Activated CD4-positive, alpha-beta T cell treated with anti-CD3 and anti-CD28 coated beads, Interleukin-2, amount 10 ng/mL, durations not matched to agents 7 days and 5 days (primary cell): ENCODE data around the gene CCDC93. TPM values are rescaled to one million over a fixed set of nuclear protein-coding genes. Genes with fewer than 3 reads are reported as not detected.
"Not testable (repeated sequence)": the region's sequence is repeated elsewhere in the genome, so short reads cannot be mapped to it uniquely, and the experiment has no call there.

Experiments used
- CTCF ChIA-PET: fragments of 350-600 bp; sonication (Branson Sonifier 250); formaldehyde crosslinking; loops from one replicate; lab custom pipeline; 2021; ENCODE audit warnings: antibody characterized with exemption; lab: Charles Lee
- POLR2A ChIA-PET: fragments of 350-600 bp; sonication (Branson Sonifier 250); formaldehyde crosslinking; loops from one replicate; lab custom pipeline; 2021; ENCODE audit warnings: antibody characterized with exemption; lab: Charles Lee
- DNase-seq: peaks from one replicate; pipeline ENCODE4 v3.0.0-alpha.2; 2020
- H3K27ac Mint-ChIP-seq: one replicate; pipeline ENCODE4 v1.8.0; 2021; ENCODE audit warnings: mild to moderate bottlenecking, moderate library complexity, mixed read lengths
- H3K27me3 Mint-ChIP-seq: one replicate; pipeline ENCODE4 v1.8.0; 2021; ENCODE audit warnings: mixed read lengths
- H3K36me3 Mint-ChIP-seq: one replicate; pipeline ENCODE4 v1.8.0; 2021; ENCODE audit warnings: low read depth, mixed read lengths
- H3K4me1 Mint-ChIP-seq: one replicate; pipeline ENCODE4 v1.8.0; 2021; ENCODE audit warnings: mixed read lengths
- H3K4me3 Mint-ChIP-seq: one replicate; pipeline ENCODE4 v1.8.0; 2021; ENCODE audit warnings: mild to moderate bottlenecking, moderate library complexity, mixed read lengths
- H3K9me3 Mint-ChIP-seq: one replicate; pipeline ENCODE4 v1.8.0; 2021; ENCODE audit warnings: mixed read lengths
- total RNA-seq, 2 experiments: library from RNA; stranded (reverse); gene quantifications; one replicate each; pipeline ENCODE4 v1.2.3, GENCODE V29; 2021

CCDC93 gene
- total RNA-seq, 2 experiments from 2014 or later = 35.5 to 39.1 TPM

DNA sequence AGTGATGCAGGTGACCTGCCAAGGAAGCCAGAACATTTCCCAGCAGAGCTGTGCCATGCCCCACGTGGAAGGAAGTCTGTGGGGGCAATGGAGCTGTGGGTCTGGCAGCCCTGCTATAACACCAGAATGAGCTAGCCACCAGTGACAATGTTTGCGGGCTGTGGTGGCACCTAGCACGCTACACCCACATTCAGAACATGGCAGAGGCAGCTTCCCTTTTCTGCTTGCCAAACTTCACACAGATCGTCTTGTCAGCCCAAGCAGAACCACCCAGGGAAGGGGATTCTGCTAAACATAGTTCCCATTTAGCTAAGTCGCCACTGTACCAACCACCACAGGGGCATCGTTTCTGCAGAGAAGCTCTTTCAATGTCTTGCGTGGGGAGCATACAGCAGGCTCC, 27.0 kb upstream of the CCDC93 start:
- ChIA-PET CTCF (interaction anchor here (0.8 to 1.3 kb wide), 2 partner anchors 8 to 20 kb away, joined by 3 to 5 read pairs; no protein-coding TSS in a partner anchor), POLR2A (interaction anchor here (0.5 kb wide), 1 partner anchor 68 kb away, joined by 3 read pairs; no protein-coding TSS in a partner anchor)
- no peak for DNase-seq
- H3K9me3 Mint-ChIP-seq = peaks cover 2% of the 10 kb centered on the region
- peaks cover 1% of the 10 kb centered on the region for H3K36me3 Mint-ChIP-seq
- H3K27me3 Mint-ChIP-seq = peaks cover 58% of the 10 kb centered on the region
- no peak overlapping the region for H3K27ac Mint-ChIP-seq
- no peaks in the 10 kb centered on the region for H3K4me1 Mint-ChIP-seq
- H3K4me3 Mint-ChIP-seq = no peak overlapping the region

DNA sequence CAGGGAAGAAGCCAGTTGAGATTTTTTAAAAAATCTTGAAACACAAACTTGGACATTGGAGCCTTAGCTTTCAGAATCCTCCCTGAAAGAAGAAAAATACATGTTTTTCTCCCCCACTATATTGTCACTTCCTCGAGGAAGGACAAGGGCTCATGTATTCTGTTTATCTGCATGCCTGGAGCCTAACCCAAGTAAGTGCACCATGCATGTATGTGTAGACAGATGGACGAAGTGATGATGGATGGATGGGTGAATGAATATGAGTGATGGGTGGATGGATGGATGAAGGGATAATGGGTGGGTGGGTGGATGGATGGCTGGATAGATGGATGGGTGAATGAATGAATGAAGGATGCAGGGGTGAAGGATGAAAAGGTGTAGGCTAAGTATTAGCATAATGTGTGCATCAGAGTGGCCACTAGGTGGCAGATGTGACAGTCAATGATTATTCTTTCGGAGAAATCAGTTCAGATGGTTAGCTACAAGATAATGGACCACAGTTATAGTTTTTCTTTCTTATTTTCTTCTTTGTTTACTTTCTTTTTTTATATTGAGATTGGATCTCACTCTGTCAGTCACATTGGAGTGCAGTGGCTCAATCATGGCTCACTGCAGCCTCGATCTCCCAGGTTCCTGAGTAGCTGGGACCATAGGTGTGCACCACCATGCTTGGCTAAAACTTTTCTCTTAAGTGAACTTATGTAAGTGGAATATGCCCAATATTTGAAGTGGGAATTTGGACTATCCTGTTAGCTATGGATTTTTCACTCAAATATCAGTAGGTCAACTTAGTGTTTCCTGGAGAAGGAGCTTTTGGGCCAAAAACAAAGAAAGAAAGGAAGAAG, 18.5 kb upstream of the CCDC93 start:
- H3K4me3 Mint-ChIP-seq = no peak overlapping the region
- peaks cover 5% of the 10 kb centered on the region for H3K36me3 Mint-ChIP-seq
- CTCF ChIA-PET = interaction anchor here (0.7 to 2.1 kb wide), 10 partner anchors 9 to 267 kb away, joined by 3 to 8 read pairs (median 4); partner anchors contain the start of genes CCDC93 and INSIG2
- H3K27ac Mint-ChIP-seq = no peak overlapping the region
- DNase-seq = peak; percentile 61
- H3K27me3 Mint-ChIP-seq = peaks cover 40% of the 10 kb centered on the region
- H3K4me1 Mint-ChIP-seq = no peaks in the 10 kb centered on the region
- H3K9me3 Mint-ChIP-seq = peaks cover 6% of the 10 kb centered on the region
- POLR2A ChIA-PET = no interaction called here

DNA sequence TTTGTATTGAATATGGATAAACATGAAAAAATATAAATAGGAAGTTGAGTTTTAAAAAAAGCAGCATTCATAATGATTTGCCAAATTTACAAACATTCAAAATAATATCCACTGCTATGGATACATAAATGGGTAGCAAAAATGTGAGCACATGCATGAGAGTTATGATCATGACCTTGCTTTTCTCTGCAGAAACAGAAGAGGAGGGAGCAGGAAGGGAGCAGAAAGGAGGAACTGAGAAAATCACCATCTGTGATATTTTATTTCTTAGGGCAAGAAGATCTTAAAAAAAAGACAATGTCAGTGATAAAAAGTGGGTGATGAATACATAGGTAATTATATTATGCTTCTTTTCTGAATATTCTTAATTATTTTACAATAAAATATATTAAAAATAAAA, 17.7 kb upstream of the CCDC93 start:
- CTCF ChIA-PET = no interaction called here
- Mint-ChIP-seq H3K9me3 (peaks cover 6% of the 10 kb centered on the region), H3K36me3 (peaks cover 5% of the 10 kb centered on the region)

DNA sequence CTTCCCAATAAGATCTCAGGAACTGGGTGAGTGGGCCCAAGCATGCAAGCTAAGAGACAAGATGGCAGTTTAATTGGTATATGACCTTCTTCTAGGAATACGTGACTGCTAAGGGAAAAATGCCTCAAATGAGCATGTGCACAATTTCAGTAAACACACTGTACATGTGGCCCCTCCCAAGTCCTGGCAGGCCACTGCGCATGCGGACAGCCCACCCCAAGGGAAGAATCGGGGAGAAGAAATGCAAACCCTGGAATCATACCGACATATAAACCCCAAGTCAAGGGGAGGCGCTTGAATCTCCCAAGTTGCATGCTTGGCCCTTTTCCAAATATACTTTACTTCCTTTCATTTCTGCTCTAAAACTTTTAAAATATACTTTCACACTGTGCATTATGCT, 15.2 kb upstream of the CCDC93 start:
- no peak overlapping the region for H3K27ac Mint-ChIP-seq

More for the DNA sequence above, 17.7 kb upstream of the CCDC93 start:
- no peak overlapping the region for H3K27ac Mint-ChIP-seq
- POLR2A ChIA-PET = no interaction called here
- no peak overlapping the region for H3K4me3 Mint-ChIP-seq
- no peaks in the 10 kb centered on the region for H3K4me1 Mint-ChIP-seq
- no peak for DNase-seq
- H3K27me3 Mint-ChIP-seq = peaks cover 36% of the 10 kb centered on the region

DNA sequence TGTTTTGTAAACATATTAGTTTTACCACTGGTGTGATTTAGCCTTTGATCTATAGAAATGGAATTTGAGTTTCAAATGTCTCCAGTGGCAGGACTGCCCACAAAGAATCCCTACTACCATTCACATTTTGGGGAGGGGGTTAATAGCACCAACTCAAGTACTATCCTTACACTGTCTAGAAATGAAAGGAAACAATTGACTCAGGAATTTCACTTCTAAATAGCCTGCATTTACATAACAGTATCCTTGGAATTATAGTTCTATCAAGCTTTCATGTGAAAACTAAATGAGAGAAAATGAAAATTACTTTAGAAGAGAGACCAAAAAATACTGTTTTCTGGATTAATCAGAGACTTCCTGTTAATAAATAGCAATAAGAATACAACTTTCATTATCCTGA, 7.5 kb upstream of the CCDC93 start:
- Mint-ChIP-seq H3K4me1 (peaks cover 11% of the 10 kb centered on the region), H3K9me3 (no peaks in the 10 kb centered on the region), H3K27me3 (peaks cover 11% of the 10 kb centered on the region), H3K36me3 (no peaks in the 10 kb centered on the region), H3K27ac (no peak overlapping the region), H3K4me3 (no peak overlapping the region)
- ChIA-PET CTCF (no interaction called here), POLR2A (no interaction called here)
- DNase-seq = no peak

More for the DNA sequence above, 15.2 kb upstream of the CCDC93 start:
- no peak for DNase-seq
- no peaks in the 10 kb centered on the region for H3K36me3 Mint-ChIP-seq
- no peak overlapping the region for H3K4me3 Mint-ChIP-seq
- H3K27me3 Mint-ChIP-seq = peaks cover 33% of the 10 kb centered on the region
- POLR2A ChIA-PET = no interaction called here
- no peaks in the 10 kb centered on the region for H3K9me3 Mint-ChIP-seq
- no peaks in the 10 kb centered on the region for H3K4me1 Mint-ChIP-seq
- CTCF ChIA-PET = interaction anchor here (1.0 to 1.2 kb wide), 2 partner anchors 10 to 215 kb away, joined by 3 read pairs; partner anchors contain the start of gene DDX18

DNA sequence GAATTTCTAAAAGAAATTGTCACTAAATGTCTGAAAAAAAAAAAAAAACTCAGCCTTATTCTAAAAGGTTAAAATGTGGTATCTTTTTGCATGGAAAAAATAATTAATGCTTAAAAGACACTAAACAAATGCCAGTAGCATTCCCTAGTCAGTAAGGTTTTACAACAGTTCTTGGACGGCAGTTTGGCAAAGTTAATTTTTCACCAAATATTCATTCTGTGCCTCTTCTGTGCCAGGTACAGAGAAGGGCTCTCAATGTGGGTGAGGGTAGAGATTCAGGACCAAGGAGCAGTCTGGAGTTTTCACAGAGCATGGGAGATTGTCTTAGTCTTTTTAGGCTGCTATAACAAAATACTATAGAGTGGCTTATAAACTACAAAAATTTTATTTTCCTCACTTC, 6.0 kb upstream of the CCDC93 start:
- DNase-seq = no peak
- ChIA-PET POLR2A (no interaction called here), CTCF (no interaction called here)
- Mint-ChIP-seq H3K9me3 (no peaks in the 10 kb centered on the region), H3K4me1 (peaks cover 14% of the 10 kb centered on the region), H3K36me3 (no peaks in the 10 kb centered on the region), H3K27ac (no peak overlapping the region), H3K4me3 (no peak overlapping the region), H3K27me3 (peaks cover 8% of the 10 kb centered on the region)

DNA sequence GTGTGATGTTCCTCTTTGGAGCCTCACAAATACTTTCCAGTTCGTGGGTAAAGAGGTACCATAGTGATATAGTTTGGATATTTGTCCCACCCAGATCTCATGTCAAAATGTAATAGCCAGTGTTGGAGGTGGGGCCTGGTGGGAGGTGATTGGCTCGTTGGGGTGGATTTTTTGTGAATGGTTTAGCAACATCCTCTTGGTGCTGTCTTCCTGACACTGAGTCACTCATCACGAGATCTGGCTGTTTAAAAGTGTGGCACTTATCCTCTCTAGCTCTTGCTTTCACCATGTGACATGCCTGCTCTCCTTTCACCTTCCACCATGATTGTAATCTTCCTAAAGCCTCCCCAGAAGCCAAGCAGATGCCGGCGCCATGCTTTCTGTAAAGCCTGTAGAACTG, 3.0 kb upstream of the CCDC93 start:
- H3K27ac Mint-ChIP-seq = no peak overlapping the region
- ChIA-PET POLR2A (interaction anchor here (0.6 kb wide), 1 partner anchor 202 kb away, joined by 5 read pairs; the partner anchor contains the start of gene DDX18), CTCF (interaction anchor here (0.9 to 2.5 kb wide), 4 partner anchors 9 to 202 kb away, joined by 3 to 8 read pairs (median 3); partner anchors contain the start of gene DDX18)
- no peak overlapping the region for H3K4me3 Mint-ChIP-seq
- DNase-seq = no peak
- no peaks in the 10 kb centered on the region for H3K9me3 Mint-ChIP-seq
- peaks cover 3% of the 10 kb centered on the region for H3K36me3 Mint-ChIP-seq
- H3K27me3 Mint-ChIP-seq = peaks cover 5% of the 10 kb centered on the region
- peaks cover 32% of the 10 kb centered on the region for H3K4me1 Mint-ChIP-seq

DNA sequence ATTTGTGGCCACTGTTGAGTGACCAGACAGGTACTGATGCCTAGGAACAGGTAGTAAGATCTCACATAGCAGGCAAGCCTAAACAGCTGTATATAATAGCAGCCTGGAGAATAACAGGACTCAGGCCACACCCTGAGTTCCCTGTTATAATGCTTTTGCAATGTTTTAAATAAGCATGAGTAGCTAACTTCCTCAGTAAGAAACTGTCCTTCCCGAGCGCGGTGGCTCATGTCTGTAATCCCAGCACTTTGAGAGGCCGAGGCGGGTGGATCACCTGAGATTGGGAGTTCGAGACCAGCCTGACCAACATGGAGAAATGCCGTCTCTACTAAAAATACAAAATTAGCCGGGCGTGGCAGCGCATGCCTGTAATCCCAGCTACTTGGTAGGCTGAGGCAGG, 1.9 kb upstream of the CCDC93 start:
- H3K27me3 Mint-ChIP-seq, H3K36me3 Mint-ChIP-seq, H3K9me3 Mint-ChIP-seq, H3K27ac Mint-ChIP-seq, POLR2A ChIA-PET, DNase-seq, H3K4me3 Mint-ChIP-seq: not testable (repeated sequence)
- H3K4me1 Mint-ChIP-seq = peaks cover 40% of the 10 kb centered on the region
- CTCF ChIA-PET = interaction anchor here (0.7 to 3.1 kb wide), 5 partner anchors 10 to 201 kb away, joined by 3 to 27 read pairs (median 3); partner anchors contain the start of genes DDX18 and INSIG2

DNA sequence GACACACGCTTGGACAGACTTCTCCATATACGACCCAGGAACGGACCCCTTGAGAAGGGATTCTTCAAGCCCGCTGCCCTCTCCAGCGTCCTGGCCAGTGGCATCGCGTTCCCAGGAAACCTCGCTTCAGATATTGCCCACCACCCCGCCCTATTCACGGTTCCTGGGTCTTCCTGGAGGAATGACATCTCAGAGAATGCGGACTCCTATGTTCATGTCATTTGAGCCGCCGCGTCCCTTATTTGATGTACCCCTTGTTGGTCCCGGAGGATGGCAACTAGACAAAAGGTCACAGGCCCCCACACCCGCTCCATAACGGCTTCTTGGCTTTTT, 588 bp upstream of the CCDC93 start:
- Mint-ChIP-seq H3K4me1 (peaks cover 46% of the 10 kb centered on the region), H3K36me3 (peaks cover 7% of the 10 kb centered on the region), H3K27me3 (peaks cover 2% of the 10 kb centered on the region), H3K27ac (peak overlapping the region; percentile 81), H3K4me3 (peak overlapping the region; percentile 91), H3K9me3 (no peaks in the 10 kb centered on the region)
- POLR2A ChIA-PET = interaction anchor here (0.6 kb wide), 1 partner anchor 200 kb away, joined by 3 read pairs; the partner anchor contains the start of gene DDX18
- DNase-seq = no peak
- CTCF ChIA-PET = interaction anchor here (0.9 to 3.1 kb wide), 7 partner anchors 11 to 200 kb away, joined by 3 to 27 read pairs (median 3); partner anchors contain the start of genes DDX18 and INSIG2

DNA sequence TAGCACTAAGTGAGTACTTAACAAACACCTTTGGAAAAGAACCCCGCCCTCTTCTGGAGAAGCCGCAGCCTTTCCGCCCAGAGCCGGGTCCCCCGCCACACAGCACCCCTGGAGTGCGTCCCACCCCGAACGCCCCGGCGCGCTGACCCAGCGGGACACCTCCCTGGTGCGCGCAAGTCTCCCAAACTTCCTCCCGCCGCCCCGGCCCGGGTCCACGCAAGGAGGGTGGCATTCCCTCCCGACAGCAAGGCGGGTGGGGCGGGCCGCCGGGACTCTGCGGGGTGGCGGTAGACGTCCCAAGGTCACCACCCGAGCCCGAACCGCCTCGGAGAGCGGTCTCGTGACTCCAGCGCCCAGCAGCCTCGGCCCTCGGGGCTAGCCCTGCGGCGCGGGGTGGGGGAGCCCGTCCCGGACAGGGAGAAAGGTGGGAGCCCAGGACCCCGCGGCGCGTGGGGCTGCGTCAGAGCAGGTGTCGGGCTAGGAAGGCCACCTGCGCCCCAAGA, 598 bp downstream of the CCDC93 start:
- Mint-ChIP-seq H3K4me3 (peak overlapping the region; percentile 91), H3K27me3 (no peaks in the 10 kb centered on the region), H3K4me1 (peaks cover 48% of the 10 kb centered on the region), H3K27ac (peak overlapping the region; percentile 90), H3K36me3 (peaks cover 9% of the 10 kb centered on the region), H3K9me3 (no peaks in the 10 kb centered on the region)
- CTCF ChIA-PET = interaction anchor here (0.9 to 3.1 kb wide), 5 partner anchors 9 to 199 kb away, joined by 3 to 27 read pairs (median 3); partner anchors contain the start of gene DDX18
- POLR2A ChIA-PET = no interaction called here
- peak; percentile 36 for DNase-seq

DNA sequence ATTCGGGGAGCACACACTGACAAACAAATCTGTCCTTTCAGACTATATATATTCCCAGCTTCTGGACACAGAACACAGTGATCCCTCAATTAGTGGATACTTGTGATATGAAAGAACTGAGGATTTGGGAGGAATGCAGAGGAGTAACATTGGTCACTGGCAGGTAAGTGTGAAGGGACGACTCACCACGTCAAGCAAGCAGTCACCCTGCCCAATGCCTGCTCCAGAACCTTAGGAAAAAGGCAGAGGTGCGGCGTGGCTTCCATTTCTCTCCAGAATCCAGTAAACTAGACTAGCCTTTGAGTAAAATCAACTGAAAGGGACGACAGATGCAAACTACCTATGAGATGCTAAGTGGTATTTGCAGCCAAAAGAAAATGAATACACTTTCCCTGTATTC, 1.1 kb downstream of the CCDC93 start:
- Mint-ChIP-seq H3K4me3 (peak overlapping the region; percentile 91), H3K4me1 (peaks cover 51% of the 10 kb centered on the region), H3K9me3 (no peaks in the 10 kb centered on the region), H3K27ac (peak overlapping the region; percentile 90), H3K36me3 (peaks cover 14% of the 10 kb centered on the region), H3K27me3 (no peaks in the 10 kb centered on the region)
- ChIA-PET CTCF (interaction anchor here (1.8 kb wide), 1 partner anchor 10 kb away, joined by 16 read pairs; no protein-coding TSS in a partner anchor), POLR2A (no interaction called here)
- no peak for DNase-seq

DNA sequence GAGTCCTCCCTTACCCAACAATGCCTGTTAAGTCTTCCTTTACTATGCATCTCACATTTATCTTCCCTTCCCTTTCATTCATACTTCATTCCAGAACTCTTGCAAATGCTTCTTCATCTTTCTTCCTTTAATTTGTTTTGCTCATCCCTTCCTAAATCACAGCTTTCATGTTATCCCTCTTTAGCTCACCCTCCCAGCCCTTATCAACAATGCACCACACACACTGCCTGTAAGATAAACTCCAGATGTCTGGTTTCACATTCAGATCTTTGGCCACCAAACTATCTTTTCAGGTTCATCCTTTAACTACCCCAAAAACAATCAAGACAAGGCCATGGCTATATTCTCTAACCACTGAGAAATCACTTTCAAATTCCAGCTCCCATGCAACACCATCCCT, 3.4 kb downstream of the CCDC93 start:
- CTCF ChIA-PET = no interaction called here
- Mint-ChIP-seq H3K9me3 (no peaks in the 10 kb centered on the region), H3K27ac (no peak overlapping the region), H3K4me3 (no peak overlapping the region), H3K4me1 (peaks cover 46% of the 10 kb centered on the region), H3K27me3 (no peaks in the 10 kb centered on the region), H3K36me3 (peaks cover 27% of the 10 kb centered on the region)
- POLR2A ChIA-PET = no interaction called here
- DNase-seq = no peak

DNA sequence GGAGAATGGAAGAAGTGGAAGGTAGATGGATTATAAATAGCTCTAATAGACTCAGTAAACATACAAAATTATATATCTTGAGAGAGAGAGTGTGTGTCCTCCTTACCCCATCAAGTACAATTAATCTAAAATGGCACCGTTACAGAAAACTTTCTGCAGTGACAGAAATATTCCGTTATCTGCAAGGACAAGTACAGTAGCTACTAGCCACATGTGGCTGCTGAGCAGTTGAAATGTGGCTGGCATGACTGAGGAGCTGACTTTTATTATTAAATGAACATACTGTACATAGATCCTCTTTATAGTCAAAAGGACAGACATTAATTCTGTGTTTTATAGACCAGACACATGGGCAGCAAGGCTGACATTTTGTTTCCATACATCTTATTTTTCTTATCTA, 7.0 kb downstream of the CCDC93 start:
- Mint-ChIP-seq H3K9me3 (no peaks in the 10 kb centered on the region), H3K27ac (no peak overlapping the region), H3K36me3 (peaks cover 39% of the 10 kb centered on the region), H3K27me3 (no peaks in the 10 kb centered on the region), H3K4me1 (peaks cover 30% of the 10 kb centered on the region), H3K4me3 (no peak overlapping the region)
- DNase-seq = no peak
- CTCF ChIA-PET = interaction anchor here (5.9 kb wide), 1 partner anchor 193 kb away, joined by 62 read pairs; the partner anchor contains the start of gene DDX18
- POLR2A ChIA-PET = no interaction called here
